Fibroblast of skin of left quadriceps (primary cell): ENCODE results near the gene C2CD3.

Source experiments
- DNase-seq, 2 experiments: peaks; one replicate each; pipeline ENCODE4 v3.0.0-alpha.2; 2013; ENCODE audit warnings: low read depth in 2 of 2

The C2CD3 gene, protein sequence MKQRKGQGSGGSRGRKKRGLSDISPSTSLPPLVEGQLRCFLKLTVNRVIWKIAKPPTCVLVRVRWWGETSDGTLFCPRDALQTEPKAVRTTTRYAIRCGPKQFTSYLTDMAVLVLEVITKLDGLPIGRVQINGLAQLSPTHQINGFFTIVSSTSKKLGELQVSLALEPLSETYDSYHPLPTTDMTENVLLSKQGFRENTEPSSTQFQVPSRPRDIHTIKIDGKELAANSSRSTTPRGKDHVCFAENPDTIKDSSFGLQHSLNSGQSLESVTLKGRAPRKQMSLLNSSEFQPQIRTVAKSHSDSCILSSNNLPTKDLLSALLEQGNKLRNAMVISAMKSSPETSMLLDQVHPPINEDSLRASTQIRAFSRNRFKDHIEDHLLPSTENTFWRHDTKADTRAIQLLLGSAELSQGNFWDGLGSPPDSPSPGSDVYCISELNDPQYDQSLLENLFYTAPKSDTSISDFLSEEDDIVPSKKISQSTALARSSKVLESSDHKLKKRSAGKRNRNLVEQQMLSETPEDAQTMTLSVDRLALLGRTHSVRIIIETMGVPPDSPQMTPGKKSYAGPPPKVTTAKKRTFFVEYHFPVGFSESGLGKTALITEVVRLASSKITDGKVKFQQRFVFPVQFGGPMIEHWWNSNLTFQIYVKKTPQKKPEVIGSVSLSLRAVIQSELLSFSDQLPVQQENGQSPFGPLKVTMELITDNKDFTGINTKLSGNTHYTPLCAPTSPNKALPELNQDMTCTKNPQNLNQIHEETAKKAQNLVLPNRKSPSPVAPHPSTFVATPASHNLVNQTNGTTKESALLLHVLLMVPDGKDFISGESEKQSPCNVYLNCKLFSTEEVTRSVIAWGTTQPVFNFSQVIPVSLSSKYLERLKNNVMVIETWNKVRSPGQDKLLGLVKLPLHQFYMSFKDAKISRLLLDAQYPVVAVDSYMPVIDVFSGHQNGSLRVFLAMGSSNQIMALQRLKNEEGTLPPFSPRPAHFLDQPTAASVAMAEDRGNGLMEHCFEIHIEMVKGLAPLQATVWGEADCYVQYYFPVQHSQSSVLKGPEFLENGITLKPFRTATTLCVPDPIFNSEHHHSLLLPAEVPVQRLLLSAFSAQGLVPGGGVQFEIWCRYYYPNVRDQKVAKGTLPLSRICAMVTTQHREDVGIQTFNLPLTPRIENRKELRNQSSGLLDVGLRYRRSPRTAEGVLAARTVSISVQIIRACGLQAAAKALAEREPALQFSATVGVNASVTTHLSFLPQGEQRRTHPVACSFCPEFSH (N-terminal part only)

DNA sequence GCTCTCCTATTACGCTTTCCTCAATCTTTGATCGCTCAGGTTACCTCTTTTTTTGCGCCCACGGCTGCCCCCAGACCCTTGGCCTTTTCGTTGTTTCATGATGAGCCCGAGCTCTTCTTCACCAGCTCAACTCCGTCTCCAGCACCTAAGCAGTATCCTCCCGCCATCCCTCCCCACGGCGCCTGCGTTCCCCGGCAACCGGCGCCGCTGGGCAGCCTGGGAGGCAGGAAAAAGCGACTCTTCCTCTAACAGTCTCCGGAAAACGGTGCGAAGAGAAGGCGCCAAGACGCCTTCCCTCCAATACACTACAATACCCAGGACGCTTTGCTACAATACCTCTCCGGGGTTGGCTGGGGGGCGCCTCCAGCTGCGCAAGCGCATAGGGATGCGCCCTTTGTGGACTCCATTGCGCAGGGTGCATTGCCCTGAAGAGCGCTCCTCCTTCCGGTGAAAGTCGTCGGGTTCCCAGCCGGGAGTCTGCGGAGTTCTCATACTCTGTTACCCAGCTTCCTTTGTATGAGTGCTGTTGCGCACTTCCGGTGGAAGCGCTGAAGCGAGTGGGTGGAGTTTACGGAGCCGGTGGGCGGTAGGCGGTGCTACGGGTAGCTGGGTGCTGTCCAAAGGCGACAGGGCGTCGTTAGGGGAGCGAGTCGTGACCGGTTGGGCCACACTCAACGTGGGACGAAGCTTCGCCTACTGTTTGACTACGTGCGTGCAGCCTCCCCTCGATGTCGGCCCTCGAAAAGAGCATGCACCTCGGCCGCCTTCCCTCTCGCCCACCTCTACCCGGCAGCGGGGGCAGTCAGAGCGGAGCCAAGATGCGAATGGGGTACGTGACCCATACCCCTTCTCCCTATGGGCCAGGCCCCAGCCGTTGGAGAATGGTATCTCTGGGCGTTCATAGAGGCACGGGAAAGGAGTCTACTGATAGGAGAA, at the start of gene C2CD3, which contains the start of gene PPME1:
Gene C2CD3 (minus strand): TSS at position 309 of the 936 bp plus-strand sequence. CDS start 210 bp downstream, at position 99.
Gene PPME1 (plus strand): TSS at position 596 of the 936 bp plus-strand sequence. CDS start 133 bp downstream, at position 729.
- DNase-seq: peak; percentile 99

DNA sequence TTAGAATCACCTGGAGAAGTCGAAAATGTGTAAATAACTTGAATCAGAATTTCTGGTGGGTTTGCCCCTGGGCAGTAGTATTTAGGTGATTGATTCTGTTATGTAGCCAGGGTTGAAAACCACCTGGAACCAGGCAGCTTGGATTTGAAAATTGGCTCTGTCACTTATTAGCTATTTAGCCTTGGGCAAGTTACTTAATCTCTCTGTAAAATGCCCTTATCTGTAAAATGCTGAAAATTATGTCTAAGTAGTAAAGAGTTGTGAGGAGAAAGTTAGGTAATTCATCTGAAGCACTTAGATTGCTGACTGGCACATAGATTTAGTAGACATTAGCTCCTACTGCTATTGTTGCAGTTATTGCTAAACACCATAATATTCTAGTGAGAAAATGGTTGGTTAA, 49.6 kb upstream of the C2CD3 start:
- DNase-seq: no peak

DNA sequence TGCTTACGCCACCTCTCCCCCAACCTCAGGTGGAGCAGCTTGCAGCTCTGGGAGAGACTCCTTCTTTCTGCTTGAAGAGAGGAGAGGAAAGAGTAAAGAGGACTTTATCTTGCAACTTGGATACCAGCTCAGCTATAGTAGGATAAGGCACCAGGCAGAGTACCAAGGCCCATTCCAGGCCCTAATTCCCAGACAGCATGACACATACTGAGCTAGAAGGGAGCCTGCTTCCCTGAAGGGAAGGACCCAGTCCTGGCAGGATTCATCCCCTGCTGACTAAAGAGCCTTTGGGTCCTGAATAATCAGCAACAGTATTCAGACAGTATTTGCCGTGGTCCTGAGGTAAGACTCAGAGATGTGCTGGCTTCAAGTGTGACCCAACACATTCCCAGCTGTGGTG, 41.7 kb upstream of the C2CD3 start:
- DNase-seq: no peak

DNA sequence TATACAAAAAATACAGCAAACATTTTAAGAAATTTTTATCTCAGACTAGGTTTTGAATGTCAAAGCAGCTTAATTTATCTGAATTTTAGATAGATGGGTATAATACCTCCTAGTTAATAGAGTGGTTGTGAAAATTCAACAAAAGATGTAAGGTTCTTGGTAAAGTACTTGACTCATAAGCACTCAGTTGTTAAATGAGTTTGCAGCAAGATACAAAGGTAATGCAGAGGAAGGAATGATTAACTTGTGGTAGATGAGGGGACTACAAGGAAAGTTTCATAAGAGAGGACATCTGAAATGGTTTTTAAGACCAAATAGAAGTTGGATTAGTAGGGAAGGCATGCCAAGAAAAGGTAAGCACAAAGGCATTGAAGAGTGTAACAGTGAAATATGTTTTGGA, 37.7 kb upstream of the C2CD3 start:
- DNase-seq: no peak

DNA sequence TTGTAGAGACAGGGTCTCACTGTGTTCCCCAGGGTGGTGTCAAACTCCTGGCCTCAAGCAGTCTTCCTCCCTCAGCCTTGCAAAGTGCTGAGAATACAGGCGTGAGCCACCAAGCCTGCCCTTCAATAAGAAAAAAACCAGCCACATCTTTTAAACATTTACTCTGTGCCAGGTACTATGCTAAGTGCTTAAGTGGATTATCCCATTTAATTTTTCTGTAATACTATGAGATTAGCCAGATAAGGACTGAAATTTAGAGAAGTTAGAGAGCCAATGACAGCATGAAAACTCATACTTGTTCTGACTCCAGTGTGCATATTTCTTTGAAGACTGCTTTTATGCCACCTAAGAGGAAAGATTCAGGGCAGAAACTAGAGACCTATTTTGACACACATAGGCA, 35.9 kb upstream of the C2CD3 start:
- DNase-seq: no peak

DNA sequence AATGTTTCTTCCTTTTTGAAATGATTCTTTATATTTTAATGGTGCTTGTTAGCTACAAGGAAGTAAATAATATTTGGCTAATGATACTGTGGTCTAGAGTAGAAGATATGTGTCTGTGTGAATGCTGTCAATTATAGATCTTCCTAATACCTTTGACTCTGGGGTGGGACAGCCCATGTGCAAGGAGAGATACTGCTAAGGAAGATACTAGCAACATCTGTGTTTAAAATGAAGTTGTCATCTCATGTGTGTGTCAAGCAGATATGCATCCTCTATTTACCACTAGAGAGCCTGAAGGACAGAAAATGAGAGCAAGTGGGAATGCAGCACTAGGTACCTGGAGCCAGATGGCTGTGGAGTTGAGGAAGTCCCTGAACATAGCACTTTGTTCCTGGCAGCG, 34.4 kb upstream of the C2CD3 start:
- DNase-seq: no peak

DNA sequence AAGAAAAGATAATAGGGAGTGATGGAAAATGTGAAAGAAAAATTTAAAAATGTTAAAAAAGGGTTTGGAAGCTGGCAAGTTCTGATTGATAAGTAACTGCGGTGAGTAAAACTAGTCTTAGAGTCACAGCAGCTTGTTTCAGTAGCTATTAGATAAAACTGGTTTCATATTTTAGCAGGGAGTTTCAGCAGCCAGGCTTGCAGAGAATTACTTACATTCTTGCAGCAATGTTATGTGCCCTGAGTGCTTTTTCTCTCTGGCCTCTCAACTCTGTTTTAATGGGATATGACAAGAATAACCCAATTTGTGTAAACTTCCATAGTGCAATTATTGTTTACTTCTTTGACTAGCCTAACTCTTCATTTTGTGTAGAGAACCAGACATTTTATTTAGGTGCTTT, 33.9 kb upstream of the C2CD3 start:
- no peak for DNase-seq

DNA sequence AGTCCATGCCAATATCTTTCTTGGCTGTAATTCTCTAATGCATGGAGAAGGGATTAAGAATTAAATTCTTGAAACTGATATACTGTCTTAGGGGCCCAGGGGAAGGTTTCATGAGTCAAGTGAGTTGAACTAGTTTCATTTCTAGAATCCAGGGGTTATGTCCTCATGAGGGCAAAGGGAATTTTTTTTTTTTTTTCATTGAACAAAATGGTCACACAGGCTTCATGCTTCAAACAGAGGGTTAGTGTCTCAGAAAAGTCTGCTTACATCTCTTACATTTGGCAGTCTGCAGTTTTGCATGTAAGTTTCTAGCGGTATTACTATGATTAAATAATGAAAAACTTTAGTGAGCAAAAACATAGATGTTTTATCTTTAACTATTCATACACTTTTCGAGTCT, 33.2 kb upstream of the C2CD3 start:
- no peak for DNase-seq

DNA sequence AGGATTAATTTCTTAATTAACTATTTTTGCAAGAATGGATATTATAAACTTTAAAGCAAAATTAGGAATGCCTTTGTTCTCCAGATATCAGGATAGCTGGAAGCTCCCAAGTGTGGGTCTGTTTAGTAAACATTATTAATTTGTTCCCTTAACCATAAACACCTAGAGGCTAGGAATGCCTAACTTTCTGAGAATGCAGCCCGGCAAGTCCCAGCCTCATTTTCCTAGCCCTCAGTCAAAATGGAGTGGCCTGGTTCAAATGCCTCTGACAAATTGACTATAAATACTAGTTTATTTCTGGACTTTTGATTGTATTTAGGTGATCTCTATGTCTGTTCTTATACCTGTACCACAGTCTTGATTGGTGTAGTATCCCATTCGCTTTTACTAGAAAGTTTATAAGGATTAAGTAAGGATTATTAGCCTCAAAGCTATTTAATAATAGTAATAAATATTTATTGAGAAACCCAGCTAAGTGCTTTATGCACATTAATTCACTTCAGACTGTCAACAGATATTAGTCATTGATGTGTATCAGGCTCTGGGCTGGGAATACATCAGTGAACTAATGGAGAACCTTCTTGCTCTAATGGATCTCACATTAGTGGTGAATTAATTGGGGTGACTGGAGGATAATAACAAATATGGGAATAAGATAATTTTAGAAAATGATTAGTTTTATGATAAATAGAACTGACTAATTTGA, 26.1 kb upstream of the C2CD3 start:
- no peak for DNase-seq

DNA sequence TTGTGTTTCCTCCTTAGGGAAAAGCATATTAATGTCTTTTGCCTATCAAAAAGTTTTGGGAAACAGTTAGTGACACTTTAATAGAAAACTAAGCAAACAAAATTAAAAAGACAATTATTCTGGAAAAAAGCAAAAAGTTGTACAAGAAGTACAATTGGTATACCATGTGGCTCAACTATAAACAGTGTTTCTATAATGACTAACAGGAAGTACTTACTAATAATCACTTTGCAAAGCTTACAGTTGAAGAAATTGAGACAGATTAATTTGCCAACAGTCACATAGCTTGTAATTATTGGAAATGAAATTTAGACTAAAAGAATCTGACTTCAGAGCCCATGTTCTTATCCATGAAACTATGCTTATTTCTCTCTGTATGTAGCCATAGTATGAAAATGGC, 25.0 kb upstream of the C2CD3 start:
- no peak for DNase-seq

DNA sequence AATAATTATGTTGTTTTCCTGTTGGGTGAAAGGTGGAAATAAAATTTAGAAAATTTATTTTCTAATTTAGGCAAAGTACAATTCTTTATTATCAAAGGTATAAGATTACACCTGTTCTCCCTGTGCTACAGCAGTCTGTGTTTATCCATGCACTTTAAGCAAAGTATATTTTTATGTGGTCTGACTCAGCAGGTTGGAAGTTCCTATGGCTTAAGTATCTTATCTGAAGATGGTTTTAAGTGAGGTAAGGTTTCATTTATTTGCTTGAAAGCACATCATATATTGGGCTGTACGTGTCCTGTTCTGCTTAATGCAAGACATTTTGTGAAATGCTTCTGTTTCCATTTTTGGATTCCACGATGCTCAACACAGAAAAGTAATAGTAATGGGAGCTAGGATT, 14.9 kb upstream of the C2CD3 start:
- DNase-seq: no peak

DNA sequence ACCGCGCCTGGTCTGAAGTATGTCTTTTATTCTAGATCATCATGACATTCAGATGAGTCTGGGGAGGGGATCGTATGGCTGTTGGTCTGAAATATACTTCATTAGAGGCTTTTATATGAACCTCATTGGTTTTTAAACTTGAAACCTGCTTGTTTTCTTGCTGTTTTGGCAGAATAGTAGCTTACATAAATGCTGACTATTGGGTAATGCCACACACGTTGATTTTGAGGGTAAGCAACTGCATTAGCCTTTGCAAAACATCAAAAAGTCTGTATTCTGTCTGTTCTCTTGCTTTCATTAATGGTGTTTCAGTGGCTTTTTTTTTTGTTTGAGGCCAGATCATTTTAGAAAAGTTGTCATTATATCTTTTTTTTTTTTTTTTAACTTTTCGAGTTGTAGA, 14.5 kb upstream of the C2CD3 start:
- DNase-seq: no peak

DNA sequence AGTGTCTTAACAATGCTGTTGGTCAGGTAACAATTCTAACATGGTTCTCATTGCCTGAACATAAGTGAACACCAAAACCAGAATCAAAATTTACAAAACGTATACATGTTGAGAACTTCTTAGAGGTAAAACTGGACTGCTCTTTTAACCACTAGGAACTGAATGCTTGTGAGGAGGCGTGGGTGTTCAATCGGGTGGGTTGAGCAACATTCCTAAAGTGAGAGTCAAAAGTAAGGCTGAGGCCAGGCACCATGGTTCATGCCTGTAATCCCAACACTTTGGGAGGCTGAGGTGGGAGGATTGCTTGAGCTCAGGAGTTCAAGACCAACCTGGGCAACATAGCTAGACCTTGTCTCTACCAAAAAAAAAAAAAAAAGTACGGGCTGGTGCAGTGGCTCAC, 11.8 kb upstream of the C2CD3 start:
- no peak for DNase-seq

DNA sequence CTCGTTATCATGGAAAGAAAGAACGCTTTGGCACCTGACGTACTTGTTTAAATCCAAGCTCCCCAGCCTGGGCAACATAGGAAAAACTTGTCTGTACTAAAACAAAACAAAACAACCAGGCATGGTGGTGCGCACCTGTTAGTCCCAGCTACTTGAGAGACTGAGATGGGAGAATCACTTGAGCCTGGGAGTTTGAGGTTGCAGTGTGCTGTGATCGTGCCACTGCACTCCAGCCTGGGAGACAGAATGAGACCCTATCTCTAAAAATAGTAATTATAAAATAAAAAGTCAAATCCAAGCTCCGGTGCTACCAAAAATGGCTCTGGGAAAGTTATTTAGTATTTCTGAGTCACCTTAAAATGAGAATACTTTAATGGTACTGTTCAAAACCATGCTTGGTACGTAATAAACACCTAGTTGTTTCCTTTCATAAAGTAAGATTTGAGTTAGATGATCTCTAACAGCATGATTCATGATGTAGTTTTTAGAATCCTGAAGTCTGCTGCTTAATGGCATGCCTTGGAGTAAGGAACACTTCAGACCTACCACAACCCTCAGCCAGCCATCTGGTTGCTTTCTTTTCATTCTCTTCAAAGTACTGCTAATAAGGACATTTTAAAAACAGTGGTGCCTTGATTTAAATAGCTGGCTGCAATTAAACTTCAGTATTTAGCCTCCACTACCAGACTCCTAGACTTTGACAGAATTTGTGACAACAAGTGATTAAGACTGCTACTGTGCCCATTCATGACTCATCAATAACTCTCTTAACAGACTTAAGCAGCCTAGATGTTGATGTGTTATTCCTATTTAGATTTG, 8.6 kb upstream of the C2CD3 start:
- DNase-seq: no peak

DNA sequence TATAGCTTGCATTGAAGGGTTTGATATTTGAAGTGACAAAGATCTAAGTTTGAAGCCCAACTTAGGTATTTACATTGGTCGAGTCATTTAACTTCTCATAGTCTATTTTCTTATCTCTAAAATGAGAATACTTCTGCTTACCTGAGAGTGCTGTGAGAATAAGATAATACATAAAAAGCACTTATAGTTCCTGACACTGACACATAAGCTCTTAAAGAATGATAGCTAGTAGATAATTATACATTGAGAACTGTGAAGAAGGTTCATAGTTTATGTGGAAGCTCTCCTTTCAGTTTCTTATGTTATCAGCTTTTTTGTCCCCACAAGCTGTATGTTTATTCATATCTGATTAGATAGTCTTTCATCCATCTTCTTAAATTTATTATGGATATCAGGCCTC, 5.1 kb upstream of the C2CD3 start:
- DNase-seq: no peak

DNA sequence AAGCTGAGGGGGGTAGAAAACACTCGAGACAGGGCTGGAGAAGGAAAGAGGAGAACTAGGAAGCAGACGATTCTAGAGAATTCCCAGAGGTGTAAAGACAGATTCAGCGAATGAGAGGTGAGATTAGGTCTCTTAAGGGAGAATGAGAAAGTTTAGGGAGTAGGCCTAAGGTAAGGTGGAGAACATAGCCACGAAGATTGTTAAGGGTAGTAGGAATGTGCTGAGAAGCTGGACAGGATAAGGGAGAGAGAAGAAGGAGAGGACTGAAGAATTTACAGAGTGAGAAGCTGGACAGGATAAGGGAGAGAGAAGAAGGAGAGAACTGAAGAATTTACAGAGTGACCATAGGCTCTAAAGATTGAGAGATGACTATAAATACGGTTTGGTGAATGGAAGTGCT, 1.2 kb upstream of the C2CD3 start:
- DNase-seq: no peak

DNA sequence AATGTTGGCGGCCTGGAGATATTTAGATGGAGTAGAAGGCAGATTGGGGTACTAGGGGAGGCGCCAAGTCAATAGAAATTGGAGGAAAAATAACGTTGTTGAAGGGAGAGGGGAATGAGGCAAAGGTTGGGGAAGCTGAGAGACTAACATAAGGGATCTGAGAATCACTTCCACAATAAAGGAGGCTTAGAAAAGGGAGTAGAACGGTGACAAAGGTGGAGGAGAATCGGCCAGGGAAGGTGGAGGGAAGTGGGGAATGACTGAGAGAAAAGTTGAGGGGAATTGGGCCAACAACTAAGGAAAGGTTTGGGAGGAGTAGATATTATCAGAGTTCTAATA, 797 bp upstream of the C2CD3 start:
- DNase-seq: no peak

DNA sequence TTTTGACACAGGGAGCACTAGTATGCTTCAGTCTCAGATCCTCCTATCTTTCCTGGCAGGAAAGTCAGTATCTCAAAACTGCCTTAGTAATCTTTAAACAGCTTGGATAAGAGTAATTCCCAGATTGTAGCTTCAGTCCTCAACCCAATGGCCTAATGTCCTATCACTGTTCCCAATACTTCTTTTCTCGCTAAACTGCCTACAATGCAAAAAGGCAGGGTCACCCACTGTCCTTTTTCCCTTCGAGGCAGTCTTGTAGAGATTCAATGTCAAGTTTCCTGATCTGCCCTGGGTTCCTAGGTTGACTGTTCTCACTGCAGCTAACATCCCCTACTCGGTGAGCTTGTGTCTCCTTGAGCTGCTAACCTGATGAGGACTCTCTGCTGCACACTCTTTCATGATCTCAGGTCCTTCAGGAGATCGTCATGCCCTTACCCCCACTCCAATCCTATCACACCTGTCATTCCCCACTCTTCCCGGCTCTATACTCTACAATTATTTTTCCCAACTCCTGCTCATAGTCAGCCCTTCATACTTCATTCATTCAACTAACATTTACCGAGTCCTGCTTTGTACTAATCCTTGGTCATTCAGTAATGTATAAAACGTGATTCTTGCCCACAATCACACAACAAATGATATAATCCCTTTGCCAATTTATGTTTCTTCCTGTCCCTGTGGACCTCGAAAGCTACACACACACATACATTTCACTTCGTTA, 904 bp downstream of the C2CD3 start:
- no peak for DNase-seq

DNA sequence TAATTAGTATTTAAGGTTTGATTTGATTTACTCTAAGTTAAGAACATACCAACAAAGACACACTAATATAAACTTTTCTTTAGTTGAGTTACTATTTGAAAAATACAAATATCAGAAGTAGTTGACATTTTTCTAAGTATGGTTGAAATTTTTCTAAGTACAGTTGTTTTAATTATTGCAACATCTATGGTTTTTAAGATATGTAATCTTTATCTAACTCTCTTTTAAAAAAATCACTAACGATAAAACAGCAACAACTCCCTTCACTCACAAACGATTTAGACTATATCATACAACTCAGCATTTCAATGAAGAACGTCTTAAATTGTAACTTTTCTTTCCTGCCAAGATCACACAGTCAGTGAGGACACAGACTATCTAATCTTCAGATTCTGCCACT, 2.0 kb downstream of the C2CD3 start:
- DNase-seq: no peak
